Ascending aorta (tissue), 2 donors: ENCODE results near the gene PSMD14. TPM values are rescaled to one million over a fixed set of nuclear protein-coding genes. Genes with fewer than 3 reads are reported as not detected.

Experiments
- DNase-seq, 2 donors: peaks; one replicate each; pipeline ENCODE4 v3.0.0-alpha.2; 2019; ENCODE audit warnings: low spot score in 2 of 2
- H3K27ac ChIP-seq, 2 donors: fragments of 200-600 bp; sonication (generic); one replicate each; pipeline ENCODE4 v1.5.1; 2016 to 2017; ENCODE audit warnings: mild to moderate bottlenecking in 1 of 2
- H3K27me3 ChIP-seq: fragments of 200-600 bp; sonication (generic); one replicate; pipeline ENCODE4 v1.5.1; 2017
- H3K36me3 ChIP-seq, 2 donors: fragments of 200-600 bp; sonication (generic); one replicate each; pipeline ENCODE4 v1.5.1; 2016
- H3K4me1 ChIP-seq, 2 donors: fragments of 200-600 bp; sonication (generic); one replicate each; pipeline ENCODE4 v1.5.1; 2016 to 2017; ENCODE audit warnings: mild to moderate bottlenecking in 1 of 2
- H3K4me3 ChIP-seq, 2 donors: fragments of 200-600 bp; sonication (generic); one replicate each; pipeline ENCODE4 v1.5.1; 2016 to 2017; ENCODE audit warnings: mild to moderate bottlenecking in 1 of 2
- H3K9me3 ChIP-seq, 2 donors: fragments of 200-600 bp; sonication (generic); one replicate each; pipeline ENCODE4 v1.5.1; 2016
- CTCF ChIP-seq, 3 experiments: fragments of 200-600 bp in 2 of 3; fragments of 450-650 bp in 1 of 3; sonication (generic) in 2 of 3; IDR thresholded peaks; one replicate each; pipeline ENCODE4 v1.5.1; 2016 to 2019; ENCODE audit warnings: antibody characterized with exemption in 3 of 3, mild to moderate bottlenecking in 1 of 3, moderate library complexity in 1 of 3
- intact Hi-C: fragments of 100-400 bp; cut with DNase I; formaldehyde crosslinking; loops from one replicate; pipeline ENCODE4 v1.15.1; 2023
- total RNA-seq: library from RNA; depleted of rRNA; stranded (reverse); fragments of >200 nt; gene quantifications from one replicate; pipeline ENCODE4 v1.1.0, GENCODE V29; 2016

PSMD14 gene
- total RNA-seq, 1 donor from 2014 or later, result 238 TPM

GRCh38 chr2:161436411-161436810 lies 128.2 kb downstream of the PSMD14 start:
- no peak for TF ChIP-seq CTCF (IDR thresholded peaks at IDR 0.05)
- Histone ChIP-seq H3K9me3 (peaks cover 0 to 7% of the 10 kb centered on the region in 2 donors), H3K4me1 (no peaks in the 10 kb centered on the region), H3K4me3 (no peak overlapping the region), H3K27ac (no peak overlapping the region), H3K27me3 (no peaks in the 10 kb centered on the region), H3K36me3 (no peaks in the 10 kb centered on the region)
- intact Hi-C loops, result no loop called here
- DNase-seq, result no peak

DNA sequence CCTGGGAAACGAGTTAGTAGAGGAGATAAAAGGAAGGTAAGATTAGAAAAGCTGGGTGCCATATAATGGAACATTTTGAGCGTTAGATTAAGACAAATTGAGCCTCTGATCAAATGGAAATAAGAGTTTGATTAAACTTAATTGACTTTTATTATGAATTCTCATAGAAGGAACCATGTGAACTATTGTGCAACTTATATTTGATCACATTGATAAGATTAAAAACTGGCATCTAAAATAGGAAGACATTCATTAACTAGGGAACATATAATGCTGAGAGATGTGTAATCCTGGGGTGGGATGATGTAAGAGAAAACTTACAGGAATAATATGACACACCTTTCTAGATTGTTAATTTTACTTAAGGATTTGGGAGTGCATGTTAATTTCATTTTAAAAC lies 130.4 kb downstream of the PSMD14 start:
- Histone ChIP-seq H3K4me1 (no peaks in the 10 kb centered on the region), H3K27ac (no peak overlapping the region), H3K9me3 (peaks cover 0 to 7% of the 10 kb centered on the region in 2 donors), H3K4me3 (no peak overlapping the region), H3K27me3 (no peaks in the 10 kb centered on the region), H3K36me3 (no peaks in the 10 kb centered on the region)
- intact Hi-C loops, result no loop called here
- no peak for DNase-seq
- TF ChIP-seq CTCF (IDR thresholded peaks at IDR 0.05), result no peak

GRCh38 chr2:161445097-161445496 lies 136.9 kb downstream of the PSMD14 start:
- no peaks in the 10 kb centered on the region for H3K4me1 ChIP-seq
- intact Hi-C loops, result no loop called here
- no peaks in the 10 kb centered on the region for H3K36me3 ChIP-seq
- H3K4me3 ChIP-seq, result no peak overlapping the region
- H3K27ac ChIP-seq, result no peak overlapping the region
- no peaks in the 10 kb centered on the region for H3K27me3 ChIP-seq
- DNase-seq, result no peak
- no peak for TF ChIP-seq CTCF (IDR thresholded peaks at IDR 0.05)
- no peaks in the 10 kb centered on the region for H3K9me3 ChIP-seq

- Histone ChIP-seq H3K4me3 (no peak overlapping the region), H3K27ac (no peak overlapping the region), H3K36me3 (no peaks in the 10 kb centered on the region), H3K27me3 (no peaks in the 10 kb centered on the region), H3K4me1 (no peaks in the 10 kb centered on the region), H3K9me3 (no peaks in the 10 kb centered on the region)
- DNase-seq, result no peak
- intact Hi-C loops, result no loop called here
- no peak for TF ChIP-seq CTCF (IDR thresholded peaks at IDR 0.05)
Measured at GRCh38 chr2:161448431-161448830, 140.2 kb downstream of the PSMD14 start.

Other genes starting within 250 kb of the PSMD14 start
- 18.4 TPM for gene TANK, start 148.0 kb upstream of the PSMD14 start, total RNA-seq
- gene TBR1, start 107.9 kb downstream of the PSMD14 start, total RNA-seq, result not detected